AG08396 (cell line): ENCODE measurements around the gene SANBR.
"Not testable (repeated sequence)": the region's sequence is repeated elsewhere in the genome, so short reads cannot be mapped to it uniquely, and the experiment has no call there.

Experiments used
- DNase-seq: peaks from one replicate; pipeline ENCODE4 v3.0.0; 2012; ENCODE audit warnings: low spot score, mixed read lengths

Gene SANBR

GRCh38 chr2:61065714-61066709 is at the start of gene SANBR:
Gene SANBR, plus strand, starts transcription at chr2:61065871. Its CDS starts 4,480 bp downstream, at chr2:61070351.
- peak; percentile 97 for DNase-seq

- DNase-seq = no peak
Observed at GRCh38 chr2:61015976-61016375, 49.7 kb upstream of the SANBR start.

- peak; percentile 3 for DNase-seq
Observed at GRCh38 chr2:61016392-61017002, 49.2 kb upstream of the SANBR start.

GRCh38 chr2:61017003-61017555 is 48.6 kb upstream of the SANBR start:
- peak; percentile 73 for DNase-seq

- peak; percentile 83 for DNase-seq
Observed at GRCh38 chr2:61017556-61018317, 47.9 kb upstream of the SANBR start, which contains the start of the genes PEX13 and PUS10. Gene PEX13, plus strand, starts transcription at chr2:61017720. Its CDS starts 40 bp downstream, at chr2:61017760. Gene PUS10, minus strand, starts transcription at chr2:61018255. Its CDS starts 6,365 bp downstream, at chr2:61011890.

- DNase-seq = no peak
Observed at GRCh38 chr2:61018318-61018755, 47.3 kb upstream of the SANBR start.

- DNase-seq = no peak
Observed at GRCh38 chr2:61018798-61019197, 46.9 kb upstream of the SANBR start.

- no peak for DNase-seq
Observed at GRCh38 chr2:61021228-61021660, 44.4 kb upstream of the SANBR start.

GRCh38 chr2:61023670-61024069 is 42.0 kb upstream of the SANBR start:
- DNase-seq = no peak

- no peak for DNase-seq
Observed at GRCh38 chr2:61029533-61029932, 36.1 kb upstream of the SANBR start.

- not testable (repeated sequence) for DNase-seq
Observed at GRCh38 chr2:61034592-61034991, 31.1 kb upstream of the SANBR start.

GRCh38 chr2:61036643-61037042 is 29.0 kb upstream of the SANBR start:
- DNase-seq = not testable (repeated sequence)

GRCh38 chr2:61042807-61043206 is 22.9 kb upstream of the SANBR start:
- DNase-seq = no peak

GRCh38 chr2:61044636-61045035 is 21.0 kb upstream of the SANBR start:
- no peak for DNase-seq

GRCh38 chr2:61045226-61045625 is 20.4 kb upstream of the SANBR start:
- DNase-seq = no peak

GRCh38 chr2:61045999-61046398 is 19.7 kb upstream of the SANBR start:
- peak; percentile 5 for DNase-seq

GRCh38 chr2:61055557-61055956 is 10.1 kb upstream of the SANBR start:
- DNase-seq = peak; percentile 20

- DNase-seq = no peak
Observed at GRCh38 chr2:61057562-61057961, 8.1 kb upstream of the SANBR start.

GRCh38 chr2:61059382-61059781 is 6.3 kb upstream of the SANBR start:
- no peak for DNase-seq

GRCh38 chr2:61074100-61074499 is 8.4 kb downstream of the SANBR start:
- no peak for DNase-seq

- DNase-seq = no peak
Observed at GRCh38 chr2:61085883-61086282, 20.2 kb downstream of the SANBR start.

GRCh38 chr2:61089797-61090196 is 24.1 kb downstream of the SANBR start:
- no peak for DNase-seq
